ENCODE results near the gene C9orf50.

DNA sequence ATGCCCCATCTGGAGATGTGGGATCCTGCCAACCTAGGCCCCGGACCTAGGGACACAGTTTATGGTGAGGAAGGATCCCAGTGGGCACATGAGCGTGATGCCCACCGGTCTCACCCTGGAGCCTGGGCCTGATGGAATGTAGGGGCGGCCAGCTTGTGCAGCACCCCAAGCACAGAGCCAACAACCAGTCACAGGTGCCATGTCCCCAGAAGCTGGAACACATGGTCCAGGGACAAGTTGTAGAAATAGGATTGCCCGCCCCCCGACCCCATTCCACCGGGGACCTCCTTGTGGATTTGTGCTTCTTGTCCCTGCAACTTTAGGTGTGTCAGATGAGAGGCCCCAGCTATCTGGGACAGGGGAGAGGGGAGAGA lies 48.9 kb downstream of the C9orf50 start:
- TF ChIP-seq POLR2A (IDR thresholded peaks at IDR 0.05; ENCODE audit: low read depth, low read length) (no peak), POLR2AphosphoS5 (IDR thresholded peaks at IDR 0.05; ENCODE audit: low read depth, low read length) (no peak)
